Muscle layer of duodenum (tissue), 2 donors: ENCODE data around the gene APOC1.

Source experiments
- H3K27ac ChIP-seq: one replicate; pipeline ENCODE4 v1.7.0; 2013; ENCODE audit warnings: mild to moderate bottlenecking, low read length
- H3K27me3 ChIP-seq: one replicate; pipeline ENCODE4 v1.7.0; 2013; ENCODE audit warnings: low read depth, mild to moderate bottlenecking, control low read depth, low read length
- H3K36me3 ChIP-seq, 2 donors: one replicate each; pipeline ENCODE4 v1.7.0; 2013; ENCODE audit warnings: low read length in 2 of 2, control low read depth in 1 of 2, mild to moderate bottlenecking in 1 of 2; ENCODE audit not compliant: insufficient read depth in 2 of 2, control insufficient read depth in 1 of 2
- H3K4me1 ChIP-seq, 2 donors: one replicate each; pipeline ENCODE4 v1.7.0; 2013; ENCODE audit warnings: low read length in 2 of 2, mild to moderate bottlenecking in 2 of 2, control low read depth in 1 of 2, moderate library complexity in 1 of 2; ENCODE audit not compliant: insufficient read depth in 2 of 2, control insufficient read depth in 1 of 2
- H3K4me3 ChIP-seq, 2 donors: one replicate each; pipeline ENCODE4 v1.7.0; 2013; ENCODE audit warnings: low read length in 2 of 2, low read depth in 1 of 2, mild to moderate bottlenecking in 1 of 2
- H3K9me3 ChIP-seq, 2 donors: one replicate each; pipeline ENCODE4 v1.7.0; 2013; ENCODE audit warnings: low read length in 2 of 2, control low read depth in 1 of 2, mild to moderate bottlenecking in 1 of 2; ENCODE audit not compliant: control insufficient read depth in 1 of 2
- donor health status: healthy.

The APOC1 gene

GRCh38 chr19:44890366-44891015, 23.9 kb upstream of the APOC1 start:
- peak overlapping the region; percentile 95 for H3K27ac ChIP-seq
- H3K4me3 ChIP-seq = peak overlapping the region; percentile 86 to 87
- peaks cover 18 to 41% of the 10 kb centered on the region in 2 donors for H3K36me3 ChIP-seq
- no peaks in the 10 kb centered on the region for H3K9me3 ChIP-seq
- no peaks in the 10 kb centered on the region for H3K27me3 ChIP-seq
- H3K4me1 ChIP-seq = peaks cover 12 to 23% of the 10 kb centered on the region in 2 donors

GRCh38 chr19:44891016-44891882, 23.2 kb upstream of the APOC1 start, which contains the start of gene TOMM40:
TSS of gene TOMM40 (plus strand) at chr19:44891254. CDS start at chr19:44891416, 162 bp downstream.
- Histone ChIP-seq H3K36me3 (peaks cover 24 to 42% of the 10 kb centered on the region in 2 donors), H3K27me3 (no peaks in the 10 kb centered on the region), H3K9me3 (no peaks in the 10 kb centered on the region), H3K4me3 (peak within 1 kb of the TSS; percentile 86 to 88), H3K4me1 (peaks cover 12 to 23% of the 10 kb centered on the region in 2 donors), H3K27ac (peak within 1 kb of the TSS; percentile 95)

- Histone ChIP-seq H3K36me3 (peaks cover 24 to 52% of the 10 kb centered on the region in 2 donors), H3K4me1 (peaks cover 12 to 23% of the 10 kb centered on the region in 2 donors), H3K27me3 (no peaks in the 10 kb centered on the region), H3K27ac (no peak overlapping the region), H3K4me3 (peak overlapping the region in 1 of 2 donors; percentile 68), H3K9me3 (no peaks in the 10 kb centered on the region)
These were observed 21.5 kb upstream of the APOC1 start for GRCh38 chr19:44892932-44893331.

DNA sequence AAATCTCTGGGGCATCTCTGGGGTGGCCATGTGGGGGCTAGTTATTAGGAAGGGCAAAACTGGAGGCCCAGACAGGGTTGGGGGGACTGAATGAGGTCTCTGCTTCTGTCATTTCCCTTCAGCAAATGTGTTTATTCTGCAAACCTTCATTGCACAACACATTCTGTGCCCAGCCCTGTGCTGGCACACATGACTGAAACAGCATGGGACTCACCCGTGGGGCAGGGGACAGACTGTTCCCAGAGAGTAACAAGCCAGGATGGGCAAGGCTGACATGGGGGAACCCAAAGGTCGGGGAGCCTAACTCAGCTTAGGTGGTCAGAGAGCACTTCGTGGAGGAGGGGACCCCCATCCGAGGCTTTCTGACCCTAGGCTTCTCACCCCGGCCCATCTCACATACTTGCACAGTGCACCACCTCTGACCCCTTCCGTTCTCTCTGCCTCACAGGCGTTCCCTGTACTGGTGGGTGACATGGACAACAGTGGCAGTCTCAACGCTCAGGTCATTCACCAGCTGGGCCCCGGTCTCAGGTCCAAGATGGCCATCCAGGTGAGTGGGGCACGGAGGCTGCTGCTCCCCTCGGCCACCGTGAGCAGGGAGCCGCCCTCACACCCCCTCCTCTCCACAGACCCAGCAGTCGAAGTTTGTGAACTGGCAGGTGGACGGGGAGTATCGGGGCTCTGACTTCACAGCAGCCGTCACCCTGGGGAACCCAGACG, 20.9 kb upstream of the APOC1 start:
- no peaks in the 10 kb centered on the region for H3K27me3 ChIP-seq
- H3K27ac ChIP-seq = no peak overlapping the region
- no peaks in the 10 kb centered on the region for H3K9me3 ChIP-seq
- H3K4me1 ChIP-seq = peaks cover 12 to 23% of the 10 kb centered on the region in 2 donors
- no peak overlapping the region for H3K4me3 ChIP-seq
- H3K36me3 ChIP-seq = peaks cover 24 to 56% of the 10 kb centered on the region in 2 donors

- H3K4me3 ChIP-seq = no peak overlapping the region
- peaks cover 24 to 56% of the 10 kb centered on the region in 2 donors for H3K36me3 ChIP-seq
- no peaks in the 10 kb centered on the region for H3K9me3 ChIP-seq
- peaks cover 12 to 23% of the 10 kb centered on the region in 2 donors for H3K4me1 ChIP-seq
- H3K27ac ChIP-seq = no peak overlapping the region
- no peaks in the 10 kb centered on the region for H3K27me3 ChIP-seq
These were observed 20.4 kb upstream of the APOC1 start for GRCh38 chr19:44894052-44894400.

GRCh38 chr19:44894946-44895345, 19.5 kb upstream of the APOC1 start:
- no peaks in the 10 kb centered on the region for H3K27me3 ChIP-seq
- no peak overlapping the region for H3K4me3 ChIP-seq
- no peaks in the 10 kb centered on the region for H3K9me3 ChIP-seq
- no peak overlapping the region for H3K27ac ChIP-seq
- peaks cover 25 to 62% of the 10 kb centered on the region in 2 donors for H3K36me3 ChIP-seq
- peaks cover 8 to 17% of the 10 kb centered on the region in 2 donors for H3K4me1 ChIP-seq

DNA sequence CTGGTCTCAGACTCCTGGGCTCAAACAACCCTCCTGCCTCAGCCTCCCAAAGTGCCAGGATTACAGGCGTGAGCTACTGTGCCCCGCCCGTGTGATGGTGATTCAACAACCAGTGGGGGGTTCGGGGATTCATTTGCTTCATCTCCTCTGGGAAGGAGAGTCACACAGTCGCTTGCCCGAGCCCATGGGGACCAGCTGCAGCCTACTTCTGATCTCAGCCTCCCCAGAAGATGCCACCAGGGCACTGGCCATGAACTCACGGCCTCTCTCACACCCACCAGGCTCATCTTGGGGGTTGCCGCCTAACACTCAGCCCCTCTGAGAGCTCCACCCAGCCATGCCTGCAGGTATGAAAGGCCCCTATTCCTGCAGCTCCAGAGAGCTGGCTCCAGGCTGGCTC, 16.6 kb upstream of the APOC1 start:
- Histone ChIP-seq H3K4me3 (no peak overlapping the region), H3K27me3 (no peaks in the 10 kb centered on the region), H3K9me3 (no peaks in the 10 kb centered on the region), H3K27ac (no peak overlapping the region), H3K36me3 (peaks cover 37 to 85% of the 10 kb centered on the region in 2 donors), H3K4me1 (peaks cover 0 to 2% of the 10 kb centered on the region in 2 donors)

GRCh38 chr19:44900328-44901244, 13.8 kb upstream of the APOC1 start:
- H3K36me3 ChIP-seq = peaks cover 22 to 63% of the 10 kb centered on the region in 2 donors

DNA sequence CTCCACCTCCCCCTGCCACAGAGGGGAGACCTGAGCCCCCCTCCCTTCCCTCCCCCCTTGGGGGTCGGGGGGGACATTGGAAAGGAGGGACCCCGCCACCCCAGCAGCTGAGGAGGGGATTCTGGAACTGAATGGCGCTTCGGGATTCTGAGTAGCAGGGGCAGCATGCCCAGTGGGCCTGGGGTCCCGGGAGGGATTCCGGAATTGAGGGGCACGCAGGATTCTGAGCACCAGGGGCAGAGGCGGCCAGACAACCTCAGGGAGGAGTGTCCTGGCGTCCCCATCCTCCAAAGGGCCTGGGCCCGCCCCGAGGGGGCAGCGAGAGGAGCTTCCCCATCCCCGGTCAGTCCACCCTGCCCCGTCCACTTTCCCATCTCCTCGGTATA, 11.2 kb upstream of the APOC1 start:
- Histone ChIP-seq H3K27me3 (peaks cover 20% of the 10 kb centered on the region), H3K27ac (no peak overlapping the region), H3K4me1 (peaks cover 0 to 17% of the 10 kb centered on the region in 2 donors), H3K4me3 (no peak overlapping the region), H3K9me3 (no peaks in the 10 kb centered on the region), H3K36me3 (peaks cover 14 to 37% of the 10 kb centered on the region in 2 donors)

More at GRCh38 chr19:44900328-44901244, 13.8 kb upstream of the APOC1 start:
- H3K4me1 ChIP-seq = peaks cover 0 to 6% of the 10 kb centered on the region in 2 donors
- peaks cover 10% of the 10 kb centered on the region for H3K27me3 ChIP-seq
- no peak overlapping the region for H3K4me3 ChIP-seq
- H3K27ac ChIP-seq = no peak overlapping the region
- H3K9me3 ChIP-seq = no peaks in the 10 kb centered on the region

DNA sequence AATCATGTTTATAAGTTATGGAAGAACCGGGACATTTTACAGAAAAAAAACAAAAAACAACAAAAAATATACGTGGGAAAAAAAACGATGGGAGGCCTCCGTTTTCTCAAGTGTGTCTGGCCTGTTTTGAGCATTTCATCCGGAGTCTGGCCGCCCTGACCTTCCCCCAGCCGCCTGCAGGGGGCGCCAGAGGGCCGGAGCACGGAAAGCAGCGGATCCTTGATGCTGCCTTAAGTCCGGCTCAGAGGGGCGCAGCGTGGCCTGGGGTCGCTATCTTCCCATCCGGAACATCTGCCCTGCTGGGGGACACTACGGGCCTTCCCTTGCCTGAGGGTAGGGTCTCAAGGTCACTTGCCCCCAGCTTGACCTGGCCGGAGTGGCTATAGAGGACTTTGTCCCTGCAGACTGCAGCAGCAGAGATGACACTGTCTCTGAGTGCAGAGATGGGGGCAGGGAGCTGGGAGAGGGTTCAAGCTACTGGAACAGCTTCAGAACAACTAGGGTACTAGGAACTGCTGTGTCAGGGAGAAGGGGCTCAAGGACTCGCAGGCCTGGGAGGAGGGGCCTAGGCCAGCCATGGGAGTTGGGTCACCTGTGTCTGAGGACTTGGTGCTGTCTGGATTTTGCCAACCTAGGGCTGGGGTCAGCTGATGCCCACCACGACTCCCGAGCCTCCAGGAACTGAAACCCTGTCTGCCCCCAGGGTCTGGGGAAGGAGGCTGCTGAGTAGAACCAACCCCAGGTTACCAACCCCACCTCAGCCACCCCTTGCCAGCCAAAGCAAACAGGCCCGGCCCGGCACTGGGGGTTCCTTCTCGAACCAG, 10.6 kb upstream of the APOC1 start:
- Histone ChIP-seq H3K27me3 (peaks cover 20% of the 10 kb centered on the region), H3K9me3 (no peaks in the 10 kb centered on the region), H3K4me1 (peaks cover 0 to 17% of the 10 kb centered on the region in 2 donors), H3K4me3 (no peak overlapping the region), H3K27ac (no peak overlapping the region), H3K36me3 (peaks cover 14 to 36% of the 10 kb centered on the region in 2 donors)
